ENCODE measurements around the gene TBX18.

The TBX18 gene

GRCh38 chr6:84671183-84671582, 93.2 kb downstream of the TBX18 start:
- no peak for DNase-seq (ENCODE audit: low read depth in 2 of 2)

GRCh38 chr6:84669945-84670344, 94.5 kb downstream of the TBX18 start:
- no peak for DNase-seq (ENCODE audit: low read depth in 2 of 2)

DNA sequence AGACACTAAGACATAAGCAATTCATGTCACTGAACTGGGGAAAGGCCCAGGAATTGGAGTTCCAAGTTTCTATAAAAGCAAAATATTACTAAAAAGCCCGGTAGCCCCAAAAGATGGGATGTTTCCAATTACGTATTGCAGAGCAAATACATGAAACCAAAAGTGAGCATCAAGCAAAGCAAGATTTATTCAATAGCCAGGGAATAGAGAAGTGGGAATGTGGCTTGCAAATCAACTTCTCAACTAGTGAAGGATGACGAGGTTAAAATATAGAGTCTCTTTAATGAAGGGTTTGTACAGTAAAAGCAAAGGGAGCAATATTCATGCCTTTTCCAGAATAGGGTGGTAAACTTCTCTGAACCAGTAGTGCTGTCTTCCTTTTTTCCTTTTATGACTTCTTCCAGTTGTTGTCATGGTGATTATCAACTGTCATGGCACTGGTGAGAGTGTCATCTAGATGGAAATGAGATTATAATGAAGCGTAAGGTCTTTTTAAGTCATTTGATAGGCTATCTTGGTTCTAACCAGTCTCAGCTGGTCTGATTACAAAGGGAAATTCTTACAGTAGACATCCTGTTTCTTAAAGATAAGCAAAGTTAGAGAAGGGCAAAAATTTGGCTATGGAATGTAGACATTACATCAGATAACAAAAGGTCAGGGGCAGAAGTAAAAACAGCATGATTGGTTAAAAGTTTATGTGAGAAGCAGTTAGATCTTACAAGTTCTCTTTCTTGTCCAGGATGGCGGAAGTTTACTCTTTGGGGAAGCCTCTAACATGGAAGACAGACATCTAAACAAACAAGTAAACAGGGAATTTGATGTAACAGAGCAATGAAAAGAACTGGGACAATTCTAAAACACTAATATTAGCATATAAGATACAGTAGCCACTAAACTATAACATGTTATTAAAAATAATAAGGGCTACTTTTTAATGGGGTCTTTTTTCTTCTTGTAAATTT, 96.9 kb downstream of the TBX18 start:
- no peak for DNase-seq (ENCODE audit: low read depth in 2 of 2)

DNA sequence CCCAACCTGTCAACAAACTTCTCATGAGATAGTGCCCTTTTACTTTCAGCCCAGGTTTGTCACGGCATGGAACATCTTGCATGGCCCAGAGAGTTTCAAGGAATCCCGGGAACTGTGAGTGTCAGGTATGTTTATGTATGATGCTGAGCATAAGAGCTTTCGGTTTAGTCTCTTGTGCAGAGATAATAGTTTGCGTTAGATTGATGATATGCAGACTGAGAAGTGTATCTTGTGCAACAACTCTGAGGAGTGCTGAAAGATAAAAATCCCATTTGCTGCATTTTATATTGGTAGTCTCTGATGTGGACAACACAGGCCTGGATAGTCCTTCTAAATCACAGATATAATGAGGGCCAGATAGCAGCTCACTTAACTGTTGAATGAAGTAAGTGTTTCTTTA, 99.0 kb downstream of the TBX18 start:
- DNase-seq (ENCODE audit: low read depth in 2 of 2): no peak

DNA sequence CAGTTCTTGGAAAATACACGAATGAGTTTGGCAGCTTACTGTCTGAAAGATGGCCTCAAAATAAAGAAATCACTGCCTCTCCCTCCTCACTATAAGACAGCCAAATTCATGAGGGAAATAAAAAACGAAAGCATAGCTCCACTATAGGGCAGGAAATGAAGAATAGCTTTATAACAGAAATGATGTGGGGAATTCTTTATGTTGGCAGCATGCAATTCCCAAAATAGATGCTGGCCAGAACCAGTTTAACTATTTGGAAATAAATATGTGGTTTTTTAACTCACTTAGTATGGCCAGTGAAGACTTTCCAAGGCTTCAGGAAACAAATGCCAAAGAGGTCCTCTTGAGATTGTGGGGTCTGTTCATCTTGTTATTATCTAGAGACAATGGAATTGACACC, 100.5 kb downstream of the TBX18 start:
- no peak for DNase-seq (ENCODE audit: low read depth in 2 of 2)

GRCh38 chr6:84657486-84657885, 106.9 kb downstream of the TBX18 start:
- DNase-seq (ENCODE audit: low read depth in 2 of 2): no peak

DNA sequence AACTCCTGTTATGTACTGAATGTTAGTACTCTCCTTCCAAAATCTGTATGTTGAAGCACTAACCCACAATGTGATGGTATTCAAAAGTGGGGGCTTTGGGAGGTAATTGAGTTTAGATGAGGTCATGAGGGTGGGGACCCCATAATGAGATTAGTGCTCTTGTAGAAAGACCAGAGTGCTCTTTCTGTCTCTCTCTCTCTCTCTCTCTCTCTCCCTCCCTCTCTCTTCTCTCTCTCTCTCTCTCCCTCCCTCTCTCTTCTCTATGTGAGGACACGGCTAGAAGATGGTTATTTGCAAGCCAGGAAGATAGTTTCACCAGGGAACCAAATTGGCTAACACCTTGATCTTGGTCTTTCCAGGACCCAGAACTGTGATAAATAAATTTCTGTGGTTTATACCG, 107.4 kb downstream of the TBX18 start:
- no peak for DNase-seq (ENCODE audit: low read depth in 2 of 2)

DNA sequence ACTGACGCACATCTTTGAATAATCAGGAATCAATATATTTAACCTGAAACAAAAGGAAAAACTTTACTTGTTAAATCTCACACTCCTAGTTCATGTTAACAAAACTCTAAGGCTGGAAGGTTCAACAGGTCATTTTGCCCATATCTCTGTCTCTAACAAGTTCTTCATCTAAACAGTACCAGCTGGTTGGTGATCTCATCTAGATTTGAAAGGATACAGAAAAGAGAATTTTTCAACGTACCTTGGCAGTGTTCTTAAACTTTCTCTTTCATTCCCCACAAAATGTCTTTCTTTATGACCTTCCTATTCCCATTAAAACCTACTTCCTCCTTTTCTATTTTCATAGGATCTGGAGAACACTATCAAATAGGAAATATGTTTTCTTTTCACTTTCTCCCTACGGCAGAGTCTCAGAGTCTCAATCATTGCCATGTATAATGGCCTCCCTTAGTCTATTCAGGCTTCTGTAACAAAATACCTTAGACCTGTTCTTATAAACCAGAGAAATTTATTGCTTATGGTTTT, 111.3 kb downstream of the TBX18 start:
- no peak for DNase-seq (ENCODE audit: low read depth in 2 of 2)

DNA sequence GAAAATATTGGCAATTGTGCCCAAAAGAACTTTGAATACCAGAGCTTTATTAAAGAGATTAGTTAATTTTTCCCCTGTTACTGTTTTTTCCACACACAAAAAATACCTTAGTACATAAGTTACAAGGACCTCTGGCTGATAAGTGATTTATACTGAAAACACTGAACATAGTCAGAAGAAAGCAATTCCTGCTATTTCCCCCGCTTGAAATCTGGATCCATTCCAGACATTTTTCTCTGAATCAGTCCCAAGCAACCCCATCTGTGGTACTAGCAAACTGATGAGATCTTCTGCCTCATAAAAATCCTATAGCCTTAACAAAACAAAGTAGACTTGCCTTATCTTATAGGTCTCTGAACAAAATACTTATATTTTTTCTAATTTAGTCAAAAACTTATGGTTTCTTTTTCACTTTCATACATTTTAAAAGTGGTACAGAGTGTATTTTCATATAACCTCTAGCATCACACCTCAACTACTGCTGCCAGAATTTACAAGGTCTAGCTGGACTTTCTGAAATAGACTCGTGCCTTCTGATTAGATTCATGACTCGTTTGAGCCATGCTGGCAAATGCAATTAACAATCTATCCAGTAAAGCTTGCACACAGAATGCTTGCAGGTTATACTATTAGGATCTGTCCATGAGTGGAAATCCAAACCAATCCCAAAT, 111.9 kb downstream of the TBX18 start:
- no peak for DNase-seq (ENCODE audit: low read depth in 2 of 2)

- DNase-seq (ENCODE audit: low read depth in 2 of 2): no peak
Observed at GRCh38 chr6:84651583-84651982, 112.8 kb downstream of the TBX18 start.

- no peak for DNase-seq (ENCODE audit: low read depth in 2 of 2)
Observed at GRCh38 chr6:84648444-84648843, 116.0 kb downstream of the TBX18 start.

DNA sequence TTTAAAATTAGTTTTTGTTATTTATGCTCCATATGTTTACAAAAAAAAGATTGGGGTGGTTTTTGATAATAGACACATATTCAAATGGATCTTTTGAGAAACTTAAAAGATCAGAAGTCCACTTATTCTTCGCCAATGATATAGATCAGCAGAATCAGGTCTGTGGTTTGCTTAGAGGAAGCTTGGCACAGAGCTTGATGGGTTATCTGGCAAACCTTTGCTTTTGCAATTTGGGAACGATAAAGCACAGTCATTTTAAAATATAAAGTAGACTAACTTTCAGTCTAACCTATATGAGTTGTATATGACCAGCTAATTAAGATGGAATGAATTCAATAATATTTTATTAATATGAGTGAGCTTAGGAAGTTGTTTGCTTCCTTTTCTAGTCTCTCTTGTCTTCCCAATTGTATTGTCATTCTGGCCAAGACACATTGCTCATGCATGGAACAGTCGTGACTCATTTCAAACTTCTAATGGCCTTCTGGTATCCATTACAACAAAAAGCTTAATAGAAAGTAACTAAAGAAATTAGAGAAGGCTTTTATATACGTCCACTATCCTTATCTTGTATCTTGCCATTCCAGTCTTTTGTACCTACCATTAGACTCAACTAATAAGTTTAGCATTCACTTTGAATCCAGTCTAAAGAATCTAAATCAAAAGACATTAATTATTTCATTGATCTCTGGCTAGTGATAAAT, 118.7 kb downstream of the TBX18 start:
- no peak for DNase-seq (ENCODE audit: low read depth in 2 of 2)

DNA sequence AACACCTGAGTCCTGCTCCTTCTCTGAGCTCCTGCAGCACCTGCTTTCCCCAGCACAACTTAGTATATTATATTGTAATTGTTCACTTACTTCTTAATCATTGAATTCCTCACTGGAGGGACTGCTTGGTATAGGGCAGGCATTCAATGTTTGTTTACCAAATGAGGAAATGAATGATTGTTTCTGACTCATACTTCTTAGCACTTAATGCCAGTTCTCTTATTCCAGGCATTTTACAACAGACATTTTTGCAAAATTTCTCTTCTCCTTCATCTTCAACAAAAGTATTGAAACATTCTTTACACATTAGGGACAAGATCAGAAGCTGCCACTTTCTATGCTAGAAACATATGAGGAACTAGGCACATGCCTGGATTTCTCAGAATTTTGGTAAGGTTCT, 119.4 kb downstream of the TBX18 start:
- DNase-seq (ENCODE audit: low read depth in 2 of 2): no peak

- no peak for DNase-seq (ENCODE audit: low read depth in 2 of 2)
Observed at GRCh38 chr6:84643778-84644177, 120.6 kb downstream of the TBX18 start.

GRCh38 chr6:84641076-84641475, 123.3 kb downstream of the TBX18 start:
- no peak for DNase-seq (ENCODE audit: low read depth in 2 of 2)

DNA sequence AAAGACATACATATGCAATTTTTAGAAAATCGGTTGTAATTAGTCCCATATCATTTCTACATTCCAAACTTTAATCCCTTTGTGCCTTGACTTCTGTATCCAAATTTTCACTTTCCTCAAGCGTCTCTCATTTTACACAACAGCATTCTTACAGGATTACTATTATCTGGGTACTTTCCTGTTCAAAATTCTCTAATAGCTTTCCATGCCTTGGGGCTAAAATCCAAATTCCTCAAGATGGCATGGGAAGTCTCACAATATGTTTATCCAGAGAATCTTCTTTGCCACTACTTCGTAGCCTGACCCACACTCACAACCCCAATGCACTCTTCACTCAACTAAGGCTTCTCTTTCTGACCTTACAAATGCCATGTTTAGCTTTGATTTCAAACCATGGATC, 125.0 kb downstream of the TBX18 start:
- no peak for DNase-seq (ENCODE audit: low read depth in 2 of 2)

DNA sequence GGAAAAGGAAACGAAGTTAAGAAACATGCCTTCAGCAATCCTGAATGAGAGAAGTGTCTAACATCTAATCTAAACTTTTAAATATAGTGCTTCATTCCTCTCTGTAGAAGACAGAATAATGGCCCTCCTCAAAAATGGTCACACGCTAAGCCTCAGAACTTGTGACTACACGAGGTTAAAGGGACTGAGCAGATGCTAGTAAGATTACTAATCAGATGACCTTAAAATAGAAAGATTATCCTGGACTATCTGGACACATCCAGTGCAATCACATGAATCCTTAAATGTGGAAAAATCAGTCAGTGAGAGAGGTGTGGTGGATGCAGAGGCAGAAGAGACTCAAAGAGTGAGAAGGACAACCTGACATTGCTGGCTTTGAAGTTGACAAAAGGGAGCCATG, 126.1 kb downstream of the TBX18 start:
- DNase-seq (ENCODE audit: low read depth in 2 of 2): no peak
